ENCODE data around the gene GZMA. TPM values are rescaled to one million over a fixed set of nuclear protein-coding genes. Genes with fewer than 3 reads are reported as not detected.

Gene GZMA
- total RNA-seq, 1 donor from 2014 or later, result 8.8 TPM

- H3K27me3 ChIP-seq, result no peaks in the 10 kb centered on the region
- TF ChIP-seq CTCF (IDR thresholded peaks at IDR 0.05), result no peak
- H3K36me3 ChIP-seq, result no peaks in the 10 kb centered on the region
- no peaks in the 10 kb centered on the region for H3K4me1 ChIP-seq
- DNase-seq (no peak), ATAC-seq (peak; percentile 23)
- H3K4me3 ChIP-seq, result no peak overlapping the region
- intact Hi-C loops (cut with DNase I), result no loop called here
- H3K27ac ChIP-seq, result no peak overlapping the region
- no peaks in the 10 kb centered on the region for H3K9me3 ChIP-seq
These were observed 49.7 kb downstream of the GZMA start for GRCh38 chr5:55151923-55152842.

- no peak for DNase-seq
- no peaks in the 10 kb centered on the region for H3K36me3 ChIP-seq
- ATAC-seq, result no peak
- H3K9me3 ChIP-seq, result no peaks in the 10 kb centered on the region
- intact Hi-C loops (cut with DNase I), result no loop called here
- H3K4me1 ChIP-seq, result no peaks in the 10 kb centered on the region
- H3K27ac ChIP-seq, result no peak overlapping the region
- no peak overlapping the region for H3K4me3 ChIP-seq
- H3K27me3 ChIP-seq, result no peaks in the 10 kb centered on the region
- TF ChIP-seq CTCF (IDR thresholded peaks at IDR 0.05), result no peak
These were observed 52.4 kb downstream of the GZMA start for GRCh38 chr5:55154873-55155272.

Other genes with a start within 250 kb of the GZMA start
- 2.7 TPM for gene ESM1, start 117.1 kb upstream of the GZMA start, total RNA-seq
- 1.8 TPM for gene GZMK, start 78.4 kb upstream of the GZMA start, total RNA-seq
- gene GPX8, start 57.5 kb downstream of the GZMA start, total RNA-seq, result 9.5 TPM
- not detected for gene CDC20B, start 70.5 kb downstream of the GZMA start, total RNA-seq
- gene MCIDAS, start 124.7 kb downstream of the GZMA start, total RNA-seq, result not detected
- gene CCNO, start 131.0 kb downstream of the GZMA start, total RNA-seq, result not detected
- gene DHX29, start 205.0 kb downstream of the GZMA start, total RNA-seq, result 20.7 TPM
- 67.6 TPM for gene MTREX, start 205.3 kb downstream of the GZMA start, total RNA-seq

All from upper lobe of right lung (tissue), 1 donor.